Superior temporal gyrus (tissue), 1 donor: ENCODE data around the gene RGS7.
A peak's percentile ranks its signal among the peaks of the same experiment; 100 is the strongest.

ENCODE experiments used
- DNase-seq: peaks from one replicate; pipeline ENCODE4 v3.0.0-alpha.2; 2016; ENCODE audit errors: extremely low spot score

The RGS7 gene

DNA sequence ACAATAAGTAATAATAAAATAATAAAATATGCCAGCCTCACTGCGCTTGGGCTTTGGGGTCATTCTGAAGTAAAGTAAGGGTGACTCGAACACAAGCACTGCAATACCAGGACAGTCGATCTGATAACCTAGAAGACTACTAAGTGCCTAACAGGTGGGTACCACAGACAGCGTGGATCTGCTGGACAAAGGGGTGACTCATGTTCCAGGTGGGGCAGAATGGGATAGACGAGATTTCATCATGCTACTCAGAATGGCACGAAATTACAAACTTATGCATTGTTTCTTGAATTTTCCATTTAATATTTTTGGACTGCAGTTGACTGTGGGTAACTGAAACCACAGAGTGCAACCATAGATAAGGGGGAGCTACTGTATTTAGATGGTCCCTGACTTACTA is 523.9 kb downstream of the RGS7 start:
- no peak for DNase-seq

DNA sequence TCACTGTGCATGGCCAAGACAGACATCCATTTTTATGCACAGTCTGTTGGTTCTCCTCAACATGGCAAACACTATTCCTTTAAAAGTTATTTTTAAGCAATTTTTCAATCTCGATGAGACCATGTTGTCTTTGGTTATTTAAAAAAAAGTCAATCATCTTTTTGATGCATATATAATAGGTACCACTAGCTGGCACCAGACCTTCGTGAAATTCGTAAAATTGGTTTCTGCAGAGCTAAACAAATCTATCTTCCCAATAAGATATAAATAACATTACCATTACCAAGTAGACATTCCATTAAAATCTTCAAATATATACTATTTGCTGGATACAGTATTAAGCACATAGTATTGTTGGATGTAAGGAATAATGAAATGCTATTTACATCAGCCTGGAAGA is 525.1 kb downstream of the RGS7 start:
- peak; percentile 55 for DNase-seq

DNA sequence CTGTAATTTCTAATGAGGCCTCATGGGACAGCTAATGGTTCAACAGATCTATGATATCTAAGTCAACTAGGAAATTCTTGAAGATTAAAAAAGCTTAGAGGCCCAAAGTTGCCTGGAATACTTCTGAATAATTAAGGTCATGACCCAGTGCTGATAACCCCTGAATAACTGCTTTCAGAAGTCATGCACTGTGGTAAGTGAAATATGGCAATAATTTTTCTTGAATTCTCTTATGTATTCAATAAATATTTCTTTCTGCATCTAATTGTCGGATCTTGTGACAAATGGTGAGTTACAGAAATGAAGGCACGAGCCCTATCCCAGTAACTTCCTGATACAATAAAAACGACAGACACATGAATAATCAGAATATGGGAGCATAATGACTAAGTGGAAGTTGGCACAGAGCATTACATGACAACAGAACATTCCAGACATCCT is 525.8 kb downstream of the RGS7 start:
- no peak for DNase-seq

DNA sequence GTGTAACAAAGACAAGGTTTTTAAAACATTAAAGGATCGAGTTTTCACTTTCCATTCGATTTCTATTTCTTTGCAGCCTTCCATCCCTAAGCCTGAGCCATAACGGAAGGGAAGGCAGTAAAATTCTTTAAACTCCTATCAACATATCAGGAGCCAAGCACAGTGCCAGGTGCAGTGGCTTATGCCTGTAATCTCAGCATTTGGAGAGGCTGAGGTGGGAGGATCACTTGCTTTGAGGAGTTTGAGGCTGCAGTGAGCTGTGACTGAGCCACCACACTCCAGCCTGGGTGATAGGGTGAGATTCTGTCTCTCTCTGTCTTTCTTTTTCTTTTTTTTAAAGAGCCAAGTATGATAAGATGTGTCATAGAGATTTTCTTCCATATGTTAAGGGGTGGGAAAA is 527.5 kb downstream of the RGS7 start:
- DNase-seq: no peak

DNA sequence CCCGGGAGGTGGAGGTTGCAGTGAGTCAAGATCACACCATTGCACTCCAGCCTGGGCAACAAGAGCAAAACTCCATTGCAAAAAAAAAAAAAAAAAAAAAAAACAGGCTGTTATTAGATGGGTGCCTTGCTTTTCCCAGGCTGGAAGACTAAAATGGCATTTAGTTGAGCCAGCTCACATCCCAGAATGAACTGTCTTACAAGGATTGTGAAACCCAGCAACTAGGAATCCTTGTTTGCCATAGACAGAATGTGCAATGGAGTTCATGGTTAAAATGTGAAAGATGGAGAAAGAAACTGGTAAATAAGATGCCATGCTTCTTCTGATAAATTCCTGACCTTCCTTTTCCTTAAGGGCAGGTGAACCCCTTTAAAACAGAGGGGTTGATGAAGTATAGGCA is 529.2 kb downstream of the RGS7 start:
- no peak for DNase-seq

DNA sequence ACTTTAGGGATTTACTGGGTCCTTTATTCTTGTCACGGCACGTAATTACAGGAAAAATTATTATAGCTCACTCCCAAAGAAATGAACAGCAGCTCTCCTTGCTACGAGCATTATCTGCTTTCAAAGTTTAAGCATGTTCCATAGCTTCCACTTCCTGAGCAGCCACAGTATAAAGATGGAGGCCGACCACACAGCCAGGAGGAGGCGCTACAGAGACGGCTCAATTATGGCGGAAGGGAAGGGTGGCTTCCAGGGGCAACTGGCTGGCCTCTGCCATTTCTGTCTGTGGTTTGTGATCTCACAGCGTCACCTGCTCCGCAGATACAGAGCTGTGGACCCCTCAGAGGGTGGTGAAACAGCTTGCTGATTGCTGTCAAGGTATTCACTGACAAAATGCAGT is 532.8 kb downstream of the RGS7 start:
- DNase-seq: no peak

DNA sequence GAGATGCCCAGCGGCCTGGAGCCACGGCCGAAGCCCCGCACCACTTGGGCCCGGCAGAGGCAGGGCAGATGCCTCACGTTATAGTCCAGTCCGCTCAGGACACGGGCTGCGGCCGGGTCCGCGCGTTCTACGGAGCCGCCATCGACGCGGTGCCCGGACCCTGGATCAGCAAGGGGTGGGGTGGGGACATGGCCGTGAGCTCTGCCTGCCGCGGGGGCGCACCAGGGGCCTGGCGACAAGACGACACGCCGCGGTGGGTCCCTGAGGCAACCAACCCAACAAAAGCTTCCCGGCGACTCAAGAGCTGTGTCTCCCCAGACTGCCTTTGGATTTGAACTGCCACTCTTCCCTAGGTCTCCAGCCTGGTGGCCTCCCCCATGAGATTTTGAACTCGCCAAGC is 533.6 kb downstream of the RGS7 start:
- no peak for DNase-seq

DNA sequence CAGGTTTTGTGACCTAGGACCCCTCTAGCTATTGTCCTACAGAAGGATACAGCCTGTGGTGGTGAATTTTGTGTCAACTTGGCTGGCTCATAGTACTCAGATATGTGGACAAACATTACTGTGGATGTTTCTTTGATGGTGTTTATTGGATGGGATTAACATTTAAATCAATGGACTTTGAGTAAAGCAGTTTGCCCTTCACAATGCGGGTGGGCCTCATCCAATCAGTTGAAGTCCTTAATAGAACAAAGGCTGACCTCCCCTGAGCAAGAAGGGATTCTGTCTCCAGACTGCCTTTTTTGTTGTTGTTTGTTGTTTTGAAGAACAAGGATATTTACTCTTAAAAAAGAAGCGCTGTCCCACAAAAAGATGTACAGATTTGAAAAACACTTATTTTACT is 535.1 kb downstream of the RGS7 start:
- DNase-seq: no peak

DNA sequence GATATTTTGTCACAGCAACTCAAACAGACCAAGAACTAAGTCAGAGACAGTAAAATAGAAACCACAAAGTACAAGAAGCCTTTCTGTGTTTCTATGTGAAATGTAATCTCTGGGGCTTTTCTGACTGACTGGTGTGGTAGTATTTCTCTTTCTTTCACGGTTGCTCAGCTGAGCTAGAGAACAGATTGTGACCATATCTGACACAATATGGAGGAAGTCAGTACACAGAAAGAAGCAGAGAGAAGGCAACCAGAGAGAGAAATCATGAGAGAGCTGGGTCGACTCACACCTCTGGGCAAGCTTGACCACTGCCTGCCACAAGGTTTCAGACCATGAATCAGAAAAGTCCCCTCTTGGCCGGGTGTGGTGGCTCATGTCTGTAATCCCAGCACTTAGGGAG is 536.2 kb downstream of the RGS7 start:
- DNase-seq: no peak

DNA sequence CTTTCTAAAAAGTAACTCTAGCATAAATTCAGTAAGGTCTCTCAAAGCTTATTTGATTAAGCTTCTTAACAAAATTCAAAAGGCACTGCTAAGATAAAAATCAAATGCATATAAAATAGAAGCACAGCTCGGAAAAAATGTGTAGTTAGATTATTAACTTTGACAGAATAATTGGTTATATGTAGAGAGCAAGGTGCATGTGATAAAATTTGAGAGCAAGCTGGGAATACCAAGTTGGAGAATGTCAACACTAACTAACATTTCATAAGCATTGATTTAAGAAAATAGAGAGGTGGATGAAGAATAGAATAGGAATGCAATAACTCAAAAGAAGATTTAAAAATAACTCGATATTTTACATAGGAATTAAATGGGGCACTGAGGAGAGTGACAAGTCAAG is 540.5 kb downstream of the RGS7 start:
- DNase-seq: no peak

DNA sequence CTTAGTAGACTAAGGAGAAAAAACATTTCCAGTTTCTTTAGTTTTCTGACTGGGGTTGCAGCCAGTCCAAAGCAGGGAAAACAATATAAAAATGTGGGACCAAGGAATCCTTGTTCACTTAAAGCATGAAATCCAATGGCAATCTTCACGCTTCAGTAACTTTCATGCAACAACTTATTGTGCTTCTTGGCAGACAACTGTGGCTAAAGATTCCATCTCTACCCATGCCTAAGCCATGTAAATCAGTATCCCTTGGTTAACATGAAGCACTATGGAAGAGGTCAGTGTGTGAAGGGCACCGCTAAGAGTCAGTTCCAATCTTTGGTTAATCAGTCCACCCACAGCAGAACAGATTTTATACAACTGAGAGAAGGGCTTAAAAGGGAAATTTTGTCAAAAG is 543.3 kb downstream of the RGS7 start:
- no peak for DNase-seq

DNA sequence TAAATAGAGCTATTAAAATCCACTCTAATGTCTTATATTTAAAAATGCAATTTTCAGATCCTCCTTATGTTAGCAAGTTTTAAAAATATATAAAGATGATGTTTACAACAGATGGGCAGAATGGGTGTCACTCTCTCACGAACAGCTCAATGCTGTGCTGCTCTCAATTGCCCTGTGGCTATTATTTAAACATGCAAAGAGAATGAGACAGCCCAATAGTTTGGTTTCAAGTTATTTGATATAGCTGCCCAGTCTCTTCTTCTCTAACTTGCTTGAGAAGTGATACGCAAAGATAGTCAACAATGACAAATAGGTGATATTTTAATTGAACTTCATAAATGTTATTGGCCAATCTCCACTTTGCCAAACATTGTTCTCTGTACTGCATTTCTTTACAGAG is 545.7 kb downstream of the RGS7 start:
- no peak for DNase-seq

DNA sequence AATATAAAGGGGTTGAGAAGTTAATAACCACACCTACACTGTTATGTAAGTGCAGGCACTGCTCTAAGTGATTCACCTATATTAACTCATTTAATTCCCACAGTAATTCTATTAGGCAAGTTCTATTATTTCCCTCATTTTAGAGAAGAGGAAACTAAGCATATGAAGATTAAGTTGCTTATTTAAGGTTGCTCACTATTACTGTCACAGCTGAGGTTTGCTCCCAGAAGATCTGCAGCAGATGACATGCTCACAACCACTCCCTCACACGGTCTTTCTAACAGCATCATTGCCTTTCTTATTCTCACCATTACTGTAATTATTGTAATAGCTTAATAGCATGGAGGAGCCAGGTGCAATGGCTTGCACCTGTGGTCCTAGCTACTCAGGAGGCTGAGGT is 548.6 kb downstream of the RGS7 start:
- DNase-seq: no peak

DNA sequence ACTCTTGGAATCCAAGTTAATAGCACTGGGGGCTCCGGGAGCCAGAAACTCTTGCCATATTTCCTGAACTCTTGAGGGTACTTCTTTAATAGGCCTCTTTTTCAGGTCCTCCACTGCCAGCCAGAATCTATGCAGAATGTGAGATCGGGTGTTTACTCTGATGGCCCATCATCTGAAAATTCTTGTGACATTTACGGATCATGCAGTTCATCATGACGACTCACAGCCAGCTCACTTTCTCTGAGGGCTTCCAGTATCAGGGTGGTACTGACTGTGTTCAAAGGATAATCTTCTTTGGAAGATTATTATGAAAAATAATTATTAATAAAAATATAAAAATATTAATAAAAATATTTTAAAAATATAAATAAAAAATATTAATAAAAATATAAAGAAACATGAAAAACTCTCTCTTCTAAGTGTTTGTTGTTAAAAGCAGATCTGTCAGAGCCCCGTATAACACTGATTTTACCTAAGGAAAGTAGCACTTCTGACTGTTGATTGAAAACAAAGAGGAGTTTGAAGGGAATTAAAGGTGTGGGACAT is 550.7 kb downstream of the RGS7 start:
- DNase-seq: no peak

DNA sequence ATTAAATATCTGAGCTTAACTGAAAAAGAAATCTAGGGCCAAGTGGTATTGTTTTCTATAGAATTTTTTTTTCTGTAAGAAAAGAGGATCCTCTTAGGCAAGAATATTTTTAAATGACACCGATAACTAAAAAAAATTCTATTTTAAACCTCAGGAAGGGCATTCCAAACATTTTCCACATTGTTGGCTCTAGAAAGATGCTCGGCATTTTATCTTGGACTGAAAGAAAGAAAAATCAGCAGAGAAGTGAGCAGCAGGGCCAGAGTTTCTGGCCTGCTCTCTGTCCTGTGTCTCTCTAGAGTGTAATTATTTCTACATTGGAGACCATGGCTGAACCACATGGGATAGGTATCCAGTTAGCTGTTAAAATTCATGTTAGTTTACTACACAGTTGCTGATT is 552.5 kb downstream of the RGS7 start:
- no peak for DNase-seq

DNA sequence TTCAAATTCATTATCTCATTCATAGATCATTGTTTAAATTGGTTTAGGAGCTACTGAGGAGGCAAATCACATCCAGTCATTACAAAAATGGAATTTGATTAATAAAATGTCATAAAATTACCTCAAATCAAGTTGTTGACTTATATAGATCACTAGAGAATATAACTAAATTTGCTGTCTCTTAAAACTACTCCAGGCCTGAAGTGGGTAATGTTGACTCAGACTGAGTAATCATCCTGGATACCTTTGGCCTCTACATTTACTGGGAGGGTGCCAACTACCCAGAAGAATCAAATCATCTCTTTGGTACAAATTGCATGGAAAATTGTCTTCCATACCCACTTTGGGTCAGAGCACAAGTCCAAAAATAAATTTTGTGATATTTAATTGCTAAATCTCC is 553.9 kb downstream of the RGS7 start:
- DNase-seq: no peak

DNA sequence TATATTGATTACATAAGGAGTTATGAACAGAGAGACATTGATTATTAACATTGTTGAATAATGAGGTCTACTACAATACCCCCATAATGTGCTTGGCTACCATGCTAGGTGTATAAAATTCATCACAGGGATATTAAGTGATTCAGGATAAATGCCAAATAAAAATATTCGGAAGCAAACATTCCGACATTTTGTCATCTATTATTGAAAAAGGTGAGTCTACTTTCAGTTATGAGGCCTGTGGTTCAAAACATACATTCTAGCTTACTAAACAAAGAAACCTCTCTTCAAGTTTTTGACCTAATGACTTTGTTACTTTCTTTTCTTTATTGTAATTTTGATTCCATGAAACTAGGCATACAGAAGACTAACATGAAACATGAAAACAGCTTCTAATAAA is 554.7 kb downstream of the RGS7 start:
- DNase-seq: no peak

DNA sequence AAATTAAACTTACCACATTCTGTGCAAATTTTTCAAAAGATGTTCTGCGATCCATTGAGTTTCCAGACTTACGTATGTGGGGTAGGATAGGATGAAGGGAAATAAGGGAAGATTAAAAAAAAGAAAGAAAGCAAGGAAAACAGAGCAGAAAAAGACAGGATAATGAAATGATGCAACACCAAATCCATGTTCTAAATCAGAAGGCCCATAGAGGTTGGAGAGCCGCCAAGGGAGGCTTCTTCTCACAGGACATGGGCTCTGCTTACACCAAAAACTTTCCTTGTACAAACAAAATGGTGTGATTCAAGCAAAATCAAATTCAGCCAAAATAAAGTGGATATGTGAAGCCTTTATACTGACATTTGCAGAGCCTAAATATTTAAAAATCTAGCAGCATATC is 555.6 kb downstream of the RGS7 start:
- DNase-seq: no peak

DNA sequence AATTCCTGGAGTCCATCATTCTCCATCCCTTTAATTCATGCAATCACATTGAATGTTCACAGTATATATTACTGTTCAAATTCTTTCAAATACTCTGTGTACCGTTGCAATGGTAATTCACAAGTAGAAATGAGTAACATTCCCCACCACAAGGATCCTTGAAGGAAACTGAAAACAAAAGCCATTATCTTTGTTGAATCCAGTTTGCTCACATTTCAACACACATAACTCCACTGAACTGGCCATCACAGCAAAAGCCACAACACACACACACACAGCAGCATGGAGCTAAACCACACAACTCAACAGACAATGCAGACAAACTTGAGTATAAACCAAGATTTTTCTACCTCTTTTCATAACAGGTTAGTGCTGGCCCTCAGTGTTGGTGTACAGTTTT is 556.7 kb downstream of the RGS7 start:
- DNase-seq: no peak

DNA sequence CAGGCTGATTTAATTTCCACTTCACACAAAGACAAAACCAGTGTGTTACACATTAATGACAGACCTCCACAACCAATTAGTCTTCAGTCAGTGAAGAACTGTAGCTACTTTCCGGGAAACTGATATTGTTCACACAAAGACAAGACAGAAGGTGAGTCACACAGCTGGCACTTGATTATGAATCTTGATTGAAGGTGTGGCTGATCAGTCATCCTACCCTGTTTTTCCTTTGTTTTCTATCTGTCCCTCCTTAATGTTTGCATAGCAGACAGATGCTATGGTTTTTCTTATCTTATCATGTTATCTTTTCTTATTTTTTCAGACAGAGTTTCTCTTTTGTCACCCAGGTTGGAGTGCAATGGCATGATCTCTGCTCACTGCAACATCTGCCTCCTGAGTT is 560.0 kb downstream of the RGS7 start:
- no peak for DNase-seq

DNA sequence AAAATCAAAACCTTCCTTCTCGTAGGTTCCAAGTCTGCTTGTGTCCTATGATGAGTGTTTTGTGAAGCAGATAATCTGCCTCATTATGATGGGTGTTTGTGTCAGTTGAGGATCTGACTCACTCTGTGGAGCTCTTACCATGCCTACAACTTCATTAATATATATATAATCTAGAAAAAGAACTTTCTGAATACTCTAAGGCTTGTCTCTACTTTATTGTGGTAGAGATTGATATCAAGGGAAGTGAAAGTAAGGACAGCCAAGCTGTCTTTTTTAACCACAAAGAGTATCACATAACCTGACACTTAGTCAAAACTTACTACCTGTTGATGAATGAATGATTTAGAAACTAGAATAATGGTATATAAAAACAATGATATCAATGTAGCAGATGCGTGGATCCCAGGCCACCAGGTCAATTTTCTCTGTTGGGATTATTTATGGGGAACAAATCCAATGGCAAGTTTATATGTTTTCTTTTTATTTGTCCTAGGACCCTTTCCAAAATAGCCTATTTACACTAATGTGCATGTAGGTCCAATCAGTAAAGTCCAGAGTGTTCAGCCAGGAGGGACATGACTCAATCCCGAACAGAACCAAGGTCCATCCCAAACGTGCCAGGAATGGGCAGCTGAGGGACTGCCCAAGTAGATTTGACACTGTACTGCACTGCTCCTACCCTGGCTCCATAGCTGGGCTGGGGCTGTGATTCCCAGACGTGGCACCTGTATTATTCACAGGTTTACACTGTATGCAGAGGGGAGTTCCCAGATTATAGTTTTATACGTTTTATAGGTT is 562.8 kb downstream of the RGS7 start:
- no peak for DNase-seq

DNA sequence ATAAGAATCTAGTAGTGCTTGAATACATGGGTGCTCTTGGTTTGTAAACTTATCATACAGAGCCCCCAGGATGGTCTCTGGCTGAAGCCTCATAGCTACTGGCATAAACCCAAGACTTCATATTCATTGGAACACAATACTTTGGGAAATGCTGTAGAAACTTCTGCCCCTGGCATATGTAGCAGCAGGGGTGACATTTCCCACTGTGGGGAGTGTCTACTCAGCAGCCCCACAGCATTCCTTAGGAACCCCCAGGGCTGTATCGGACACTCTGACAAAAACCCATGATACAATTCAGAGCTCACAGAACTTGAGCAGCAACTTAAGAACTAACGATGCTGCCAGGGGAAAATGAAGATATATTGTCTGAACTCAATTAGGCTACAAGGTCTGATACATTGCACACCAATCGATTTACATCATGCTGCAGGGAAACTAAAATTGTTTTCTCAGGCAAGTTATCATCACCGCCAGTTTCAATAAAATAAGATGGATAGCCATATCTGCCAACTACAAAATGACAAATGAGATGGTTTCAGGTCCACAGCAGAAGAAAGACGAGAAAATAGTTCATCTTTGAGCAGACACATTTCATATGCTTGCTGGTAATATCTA is 564.0 kb downstream of the RGS7 start:
- DNase-seq: no peak

DNA sequence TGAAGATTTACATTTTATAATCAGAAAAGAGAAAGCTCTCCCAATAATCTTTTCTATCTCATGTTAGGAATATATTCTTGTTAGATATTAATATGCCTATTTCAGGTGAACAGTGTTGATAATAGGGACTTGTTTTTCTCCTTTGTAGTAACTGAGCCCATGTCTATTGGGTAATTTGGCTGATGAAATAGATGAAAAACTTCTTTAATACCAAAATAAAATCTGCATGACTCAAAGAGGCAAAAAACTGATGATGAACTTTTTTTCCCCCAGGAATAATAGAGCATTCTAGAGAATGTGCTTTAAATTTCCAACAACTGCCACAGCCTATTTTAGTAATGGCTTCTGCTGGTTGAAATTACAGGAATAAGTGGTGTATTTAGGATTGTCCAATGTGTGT is 566.1 kb downstream of the RGS7 start:
- DNase-seq: no peak

DNA sequence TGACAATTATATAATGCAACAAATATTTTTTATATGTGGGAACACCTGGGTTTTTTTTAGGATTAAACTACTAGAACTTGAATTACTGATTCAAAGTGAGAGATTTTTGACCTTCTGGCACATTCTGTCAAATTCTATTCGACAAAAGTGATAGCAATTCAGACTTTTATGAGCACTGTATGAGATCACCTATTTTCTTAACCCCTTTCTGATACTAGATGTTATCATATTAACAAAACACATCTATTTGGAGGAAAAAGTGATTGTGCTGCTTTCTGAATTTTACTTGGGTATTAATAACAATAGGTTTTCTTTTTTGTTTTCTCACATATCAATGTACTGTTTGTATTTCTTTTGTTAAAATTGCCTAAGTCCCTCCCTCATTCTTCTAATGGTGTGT is 570.1 kb downstream of the RGS7 start:
- no peak for DNase-seq
